ENCODE results near the gene PKN2.

DNA sequence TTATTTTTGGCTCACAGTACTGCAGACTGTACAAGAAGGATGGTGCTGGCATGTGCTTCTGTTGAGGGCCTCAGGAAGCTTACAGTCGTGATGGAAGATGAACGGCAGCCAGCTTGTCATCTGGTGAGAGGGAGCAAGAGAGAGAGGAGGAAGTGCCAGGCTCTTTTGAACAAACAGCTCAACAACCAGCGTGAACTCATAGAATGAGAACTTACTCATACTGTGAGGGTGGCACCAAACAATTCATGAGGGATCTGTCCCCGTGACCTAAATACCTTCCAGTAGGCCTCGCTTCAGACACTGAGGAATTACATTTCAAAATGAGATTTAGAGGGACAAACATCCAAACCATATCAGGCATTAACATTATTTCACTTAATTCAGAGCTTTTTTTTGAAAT lies 84.7 kb downstream of the PKN2 start:
- TF ChIP-seq, protein P1, sequence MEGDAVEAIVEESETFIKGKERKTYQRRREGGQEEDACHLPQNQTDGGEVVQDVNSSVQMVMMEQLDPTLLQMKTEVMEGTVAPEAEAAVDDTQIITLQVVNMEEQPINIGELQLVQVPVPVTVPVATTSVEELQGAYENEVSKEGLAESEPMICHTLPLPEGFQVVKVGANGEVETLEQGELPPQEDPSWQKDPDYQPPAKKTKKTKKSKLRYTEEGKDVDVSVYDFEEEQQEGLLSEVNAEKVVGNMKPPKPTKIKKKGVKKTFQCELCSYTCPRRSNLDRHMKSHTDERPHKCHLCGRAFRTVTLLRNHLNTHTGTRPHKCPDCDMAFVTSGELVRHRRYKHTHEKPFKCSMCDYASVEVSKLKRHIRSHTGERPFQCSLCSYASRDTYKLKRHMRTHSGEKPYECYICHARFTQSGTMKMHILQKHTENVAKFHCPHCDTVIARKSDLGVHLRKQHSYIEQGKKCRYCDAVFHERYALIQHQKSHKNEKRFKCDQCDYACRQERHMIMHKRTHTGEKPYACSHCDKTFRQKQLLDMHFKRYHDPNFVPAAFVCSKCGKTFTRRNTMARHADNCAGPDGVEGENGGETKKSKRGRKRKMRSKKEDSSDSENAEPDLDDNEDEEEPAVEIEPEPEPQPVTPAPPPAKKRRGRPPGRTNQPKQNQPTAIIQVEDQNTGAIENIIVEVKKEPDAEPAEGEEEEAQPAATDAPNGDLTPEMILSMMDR (IDR thresholded peaks at IDR 0.05) = no peak
- no peak for TF ChIP-seq POLR2A (IDR thresholded peaks at IDR 0.05)
